ENCODE results near the gene TICRR.

- TF ChIP-seq CTCF (IDR thresholded peaks at IDR 0.05) (no peak), IRF1 (CRISPR knock-in tag; IDR thresholded peaks at IDR 0.05) (no peak), ZSCAN18 (CRISPR knock-in tag; IDR thresholded peaks at IDR 0.05) (no peak)
Measured at GRCh38 chr15:89627256-89627970, 52.1 kb downstream of the TICRR start.

Measured in WTC11 (cell line).